Measurements from ENCODE around the gene KRT84.

The KRT84 gene

DNA sequence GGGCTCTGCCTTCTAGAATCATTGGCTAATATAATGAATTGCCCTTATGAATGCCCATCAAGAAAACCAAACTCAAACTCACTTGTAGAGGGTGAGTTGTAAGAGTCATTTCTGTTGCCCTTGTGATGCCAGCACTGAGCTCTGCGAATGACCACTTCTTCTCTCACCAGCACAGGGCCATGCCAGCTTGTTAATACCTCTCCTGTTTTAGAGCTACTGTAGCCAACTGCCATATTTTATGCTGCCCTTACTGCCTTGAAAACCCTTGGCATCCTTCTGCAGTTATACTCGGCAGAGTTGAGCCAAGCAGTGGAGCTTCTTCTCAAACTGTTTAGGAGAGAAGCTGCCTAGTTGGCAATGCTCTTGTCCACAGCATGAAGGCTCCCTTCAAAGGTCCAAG, 40.6 kb upstream of the KRT84 start:
- TF ChIP-seq FOXP2 (optimal IDR thresholded peaks at IDR 0.05; ENCODE audit: control extremely low read depth, extremely low read length, insufficient read depth) (no peak), POLR2AphosphoS5 (IDR thresholded peaks at IDR 0.05; ENCODE audit: borderline replicate concordance, low read depth, low read length) (no peak), EZH2 (IDR thresholded peaks at IDR 0.05) (no peak)
- DNase-seq (ENCODE audit: low read depth, low spot score) = no peak

DNA sequence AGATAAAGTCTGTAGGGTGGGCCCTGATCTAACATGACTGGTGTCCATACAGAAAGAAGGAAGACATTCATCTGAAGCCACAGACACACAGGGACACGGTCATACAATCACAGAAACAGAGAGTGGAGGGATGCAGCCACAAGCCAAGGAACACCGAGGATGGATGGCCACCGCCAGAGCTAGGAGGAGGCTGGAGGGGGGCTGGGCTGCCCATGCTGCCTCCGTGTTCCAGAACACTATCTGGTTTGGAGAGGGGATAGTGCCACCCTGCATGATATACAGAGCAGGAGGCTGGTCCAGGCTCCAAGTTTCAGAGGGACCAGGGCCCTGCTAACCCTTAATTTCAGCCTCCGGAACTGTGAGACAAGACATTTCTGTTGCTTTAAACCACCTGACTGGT, 40.0 kb upstream of the KRT84 start:
- TF ChIP-seq FOXP2 (optimal IDR thresholded peaks at IDR 0.05; ENCODE audit: control extremely low read depth, extremely low read length, insufficient read depth) = no peak
- TF ChIP-seq POLR2AphosphoS5 (IDR thresholded peaks at IDR 0.05; ENCODE audit: borderline replicate concordance, low read depth, low read length) = no peak
- no peak for TF ChIP-seq EZH2 (IDR thresholded peaks at IDR 0.05)
- no peak for DNase-seq (ENCODE audit: low read depth, low spot score)
- H3K9ac ChIP-seq (ENCODE audit: insufficient read length) = no peak overlapping the region
- H3K36me3 ChIP-seq (ENCODE audit: insufficient read depth, low read length) = no peaks in the 10 kb centered on the region
- H3K27ac ChIP-seq = no peak overlapping the region
- no peak overlapping the region for H3K4me3 ChIP-seq
- no peaks in the 10 kb centered on the region for H3K9me3 ChIP-seq (ENCODE audit: low read depth, low read length)

More for the DNA sequence above, 40.6 kb upstream of the KRT84 start:
- Histone ChIP-seq H3K9ac (ENCODE audit: insufficient read length) (no peak overlapping the region), H3K27ac (no peak overlapping the region), H3K9me3 (ENCODE audit: low read depth, low read length) (no peaks in the 10 kb centered on the region), H3K36me3 (ENCODE audit: insufficient read depth, low read length) (no peaks in the 10 kb centered on the region), H3K4me3 (no peak overlapping the region)

DNA sequence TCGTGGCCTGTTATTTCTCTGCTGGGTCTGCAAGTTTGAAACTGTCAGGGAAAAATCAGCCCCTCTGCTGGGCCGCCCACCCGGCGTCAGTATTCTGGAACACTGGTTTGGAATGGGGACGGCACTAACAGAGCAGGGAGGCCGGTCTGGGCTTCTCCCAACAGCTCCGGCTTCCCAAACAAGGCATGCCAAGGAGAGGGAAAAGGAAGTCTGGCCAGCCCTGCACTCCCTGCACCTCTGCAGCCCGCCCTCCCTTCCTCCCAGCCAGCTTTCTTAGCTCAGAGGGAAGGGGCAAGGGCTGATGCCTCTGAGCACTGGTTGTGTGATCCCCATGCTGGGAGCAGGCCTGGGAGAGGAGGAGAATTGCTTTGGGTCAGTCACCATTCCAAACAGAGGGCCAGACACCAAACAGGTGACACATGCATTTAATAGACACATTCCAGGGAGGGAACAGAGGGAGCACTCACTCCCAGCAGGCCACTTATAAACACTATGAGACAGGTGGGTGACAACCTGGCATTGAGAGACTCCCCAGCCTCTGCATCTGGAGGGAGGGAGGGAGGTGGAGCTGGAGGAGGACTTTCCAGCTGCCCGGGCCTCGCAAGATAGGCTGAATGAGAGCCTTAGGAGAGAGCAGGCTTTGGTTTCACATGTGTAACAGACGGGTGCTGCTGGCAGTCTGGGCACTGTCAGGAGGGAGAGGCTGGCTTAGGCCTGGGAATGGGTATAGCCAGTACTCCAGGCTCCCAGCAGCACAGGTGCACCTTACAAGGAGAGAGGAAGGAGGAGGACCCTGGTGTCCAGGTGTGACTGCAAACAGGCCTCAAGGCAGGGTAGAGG, 38.4 kb upstream of the KRT84 start:
- Histone ChIP-seq H3K36me3 (ENCODE audit: insufficient read depth, low read length) (no peaks in the 10 kb centered on the region), H3K9ac (ENCODE audit: insufficient read length) (no peak overlapping the region), H3K4me3 (no peak overlapping the region), H3K27ac (no peak overlapping the region), H3K9me3 (ENCODE audit: low read depth, low read length) (no peaks in the 10 kb centered on the region)
- no peak for DNase-seq (ENCODE audit: low read depth, low spot score)
- TF ChIP-seq POLR2AphosphoS5 (IDR thresholded peaks at IDR 0.05; ENCODE audit: borderline replicate concordance, low read depth, low read length) (no peak), EZH2 (IDR thresholded peaks at IDR 0.05) (no peak), FOXP2 (optimal IDR thresholded peaks at IDR 0.05; ENCODE audit: control extremely low read depth, extremely low read length, insufficient read depth) (no peak)

DNA sequence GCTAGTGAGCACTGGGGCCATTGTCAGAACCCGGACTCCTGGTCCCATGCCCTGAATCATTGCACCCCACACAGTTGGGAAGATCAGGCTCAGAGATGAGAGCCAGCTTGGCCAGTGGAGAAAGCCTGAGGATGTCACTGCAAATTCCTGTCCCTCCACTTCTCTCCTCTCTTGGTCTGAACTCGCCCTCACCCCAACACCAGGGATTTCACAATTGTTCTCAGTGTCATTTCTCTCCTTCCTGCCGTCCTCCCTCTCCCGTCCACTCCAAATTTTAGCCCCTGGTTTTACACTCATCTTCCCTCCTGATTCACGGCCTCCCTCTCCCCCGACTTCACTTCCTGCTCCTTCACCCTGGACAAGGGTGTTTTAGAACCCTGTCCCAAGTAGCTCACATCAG, 37.6 kb upstream of the KRT84 start:
- Histone ChIP-seq H3K27ac (no peak overlapping the region), H3K4me3 (no peak overlapping the region), H3K36me3 (ENCODE audit: insufficient read depth, low read length) (no peaks in the 10 kb centered on the region), H3K9me3 (ENCODE audit: low read depth, low read length) (no peaks in the 10 kb centered on the region), H3K9ac (ENCODE audit: insufficient read length) (no peak overlapping the region)
- TF ChIP-seq EZH2 (IDR thresholded peaks at IDR 0.05) = no peak
- TF ChIP-seq POLR2AphosphoS5 (IDR thresholded peaks at IDR 0.05; ENCODE audit: borderline replicate concordance, low read depth, low read length) = no peak
- no peak for TF ChIP-seq FOXP2 (optimal IDR thresholded peaks at IDR 0.05; ENCODE audit: control extremely low read depth, extremely low read length, insufficient read depth)
- no peak for DNase-seq (ENCODE audit: low read depth, low spot score)

DNA sequence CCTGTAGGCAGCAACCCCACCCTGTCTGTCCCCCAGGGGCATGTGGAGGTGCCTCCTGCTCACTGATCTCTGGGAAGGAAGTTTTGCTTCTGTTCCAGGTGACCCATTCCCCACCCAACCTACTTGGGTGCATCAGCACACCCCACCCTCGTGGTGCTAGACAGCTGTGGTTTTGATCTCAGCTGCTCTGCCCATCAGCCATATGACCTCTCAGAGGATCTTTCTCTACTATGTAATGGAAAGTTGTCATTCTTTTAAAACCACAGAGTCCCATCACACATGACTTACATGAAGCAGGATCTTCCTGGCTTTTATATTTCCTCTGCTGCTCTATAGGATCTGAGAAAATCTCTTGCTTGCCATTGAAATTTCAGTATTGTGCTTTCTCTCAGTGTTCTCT, 34.2 kb upstream of the KRT84 start:
- Histone ChIP-seq H3K4me3 (no peak overlapping the region), H3K36me3 (ENCODE audit: insufficient read depth, low read length) (no peaks in the 10 kb centered on the region), H3K9ac (ENCODE audit: insufficient read length) (no peak overlapping the region), H3K9me3 (ENCODE audit: low read depth, low read length) (no peaks in the 10 kb centered on the region), H3K27ac (no peak overlapping the region)
- no peak for DNase-seq (ENCODE audit: low read depth, low spot score)
- TF ChIP-seq EZH2 (IDR thresholded peaks at IDR 0.05) (no peak), POLR2AphosphoS5 (IDR thresholded peaks at IDR 0.05; ENCODE audit: borderline replicate concordance, low read depth, low read length) (no peak), FOXP2 (optimal IDR thresholded peaks at IDR 0.05; ENCODE audit: control extremely low read depth, extremely low read length, insufficient read depth) (no peak)

DNA sequence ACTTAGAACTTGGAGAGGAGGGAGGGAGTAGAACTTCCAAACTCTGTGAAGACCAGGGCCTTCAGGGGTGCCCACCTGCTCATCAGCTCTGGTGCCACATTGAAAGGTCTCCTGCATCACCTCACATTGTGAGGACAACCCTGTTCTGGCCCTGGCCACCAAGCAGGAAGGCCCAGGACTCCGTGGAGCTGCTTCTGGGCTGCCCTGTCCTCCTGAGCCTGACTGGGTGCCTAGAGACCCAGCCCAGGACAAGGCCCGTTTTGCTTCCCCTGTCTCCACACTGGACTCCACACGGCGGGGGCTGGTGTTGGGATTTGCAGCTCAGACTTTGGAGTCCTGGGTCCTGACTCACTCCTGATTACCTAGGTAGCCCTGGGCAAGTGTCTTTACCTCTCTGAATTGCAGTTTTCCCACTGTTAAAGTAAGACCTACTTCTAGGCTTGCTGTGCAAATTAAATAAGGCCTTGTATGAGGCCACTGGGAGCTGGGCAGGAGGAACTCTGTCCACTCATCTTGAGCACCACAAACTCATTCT, 33.2 kb upstream of the KRT84 start:
- Histone ChIP-seq H3K9ac (ENCODE audit: insufficient read length) (no peak overlapping the region), H3K36me3 (ENCODE audit: insufficient read depth, low read length) (no peaks in the 10 kb centered on the region), H3K9me3 (ENCODE audit: low read depth, low read length) (no peaks in the 10 kb centered on the region), H3K4me3 (no peak overlapping the region), H3K27ac (no peak overlapping the region)
- TF ChIP-seq FOXP2 (optimal IDR thresholded peaks at IDR 0.05; ENCODE audit: control extremely low read depth, extremely low read length, insufficient read depth) (no peak), EZH2 (IDR thresholded peaks at IDR 0.05) (no peak), POLR2AphosphoS5 (IDR thresholded peaks at IDR 0.05; ENCODE audit: borderline replicate concordance, low read depth, low read length) (no peak)
- DNase-seq (ENCODE audit: low read depth, low spot score) = no peak

DNA sequence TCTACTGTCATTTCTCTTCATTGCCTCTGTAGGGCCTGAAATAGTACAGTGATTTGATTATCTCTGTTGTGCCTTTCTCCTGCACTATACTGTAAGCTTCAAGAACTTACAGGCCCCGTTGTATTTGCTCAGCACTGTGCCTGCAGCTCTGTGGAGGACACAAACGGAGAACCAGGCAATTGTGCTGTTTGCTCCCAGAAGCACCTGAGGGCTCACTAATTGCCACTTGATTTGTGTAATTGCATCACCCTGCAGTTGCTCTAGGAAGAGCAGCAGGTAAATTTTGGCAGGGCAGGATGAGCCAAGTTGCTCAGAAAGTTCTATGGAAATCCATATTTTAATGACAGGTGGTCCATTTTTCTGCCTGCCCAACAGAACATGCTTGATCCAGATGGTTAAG, 32.3 kb upstream of the KRT84 start:
- Histone ChIP-seq H3K9ac (ENCODE audit: insufficient read length) (no peak overlapping the region), H3K27ac (no peak overlapping the region), H3K4me3 (no peak overlapping the region), H3K9me3 (ENCODE audit: low read depth, low read length) (no peaks in the 10 kb centered on the region), H3K36me3 (ENCODE audit: insufficient read depth, low read length) (no peaks in the 10 kb centered on the region)
- no peak for TF ChIP-seq EZH2 (IDR thresholded peaks at IDR 0.05)
- TF ChIP-seq POLR2AphosphoS5 (IDR thresholded peaks at IDR 0.05; ENCODE audit: borderline replicate concordance, low read depth, low read length) = no peak
- no peak for TF ChIP-seq FOXP2 (optimal IDR thresholded peaks at IDR 0.05; ENCODE audit: control extremely low read depth, extremely low read length, insufficient read depth)
- no peak for DNase-seq (ENCODE audit: low read depth, low spot score)

DNA sequence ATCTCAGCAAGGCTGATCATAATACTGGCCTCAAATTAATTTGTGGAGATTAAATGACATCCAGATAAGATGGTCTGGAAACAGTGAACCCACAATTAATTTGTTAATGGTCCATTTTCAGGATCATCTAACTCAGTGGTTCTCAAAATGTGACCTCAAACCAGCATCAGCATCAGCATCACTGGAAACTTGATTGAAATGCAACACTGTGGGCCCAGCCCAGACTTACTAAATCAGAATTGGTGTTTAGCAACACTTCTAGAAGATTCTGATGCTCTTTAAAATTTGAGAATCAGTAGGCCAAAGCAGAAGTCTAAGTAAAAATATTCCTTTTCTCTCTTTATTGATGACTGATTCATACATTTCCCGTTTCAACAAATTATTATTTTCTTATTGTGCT, 31.3 kb upstream of the KRT84 start:
- Histone ChIP-seq H3K9ac (ENCODE audit: insufficient read length) (no peak overlapping the region), H3K27ac (no peak overlapping the region), H3K4me3 (no peak overlapping the region), H3K9me3 (ENCODE audit: low read depth, low read length) (no peaks in the 10 kb centered on the region), H3K36me3 (ENCODE audit: insufficient read depth, low read length) (no peaks in the 10 kb centered on the region)
- DNase-seq (ENCODE audit: low read depth, low spot score) = no peak
- TF ChIP-seq POLR2AphosphoS5 (IDR thresholded peaks at IDR 0.05; ENCODE audit: borderline replicate concordance, low read depth, low read length) (no peak), FOXP2 (optimal IDR thresholded peaks at IDR 0.05; ENCODE audit: control extremely low read depth, extremely low read length, insufficient read depth) (no peak), EZH2 (IDR thresholded peaks at IDR 0.05) (no peak)

All from SK-N-MC (cell line).